Neutrophil (primary cell): Measurements from ENCODE around the gene NPC1L1.

ENCODE experiments used
- H3K27ac ChIP-seq: fragments of 200-600 bp; sonication (generic); 2 replicates; pipeline ENCODE4 v1.5.1; 2016; ENCODE audit warnings: mild to moderate bottlenecking, moderate library complexity
- H3K27me3 ChIP-seq: fragments of 200-600 bp; sonication (generic); 2 replicates; pipeline ENCODE4 v1.6.0; 2016; ENCODE audit warnings: mild to moderate bottlenecking
- H3K36me3 ChIP-seq: fragments of 200-600 bp; sonication (generic); 2 replicates; pipeline ENCODE4 v1.5.1; 2017
- H3K4me1 ChIP-seq, 2 experiments: fragments of 200-600 bp in 1 of 2; sonication (generic) in 1 of 2; 1 replicate in 1 of 2; 2 replicates in 1 of 2; pipeline versions ENCODE4 v1.5.1 to v1.6.1; 2013 to 2016; ENCODE audit warnings: low read depth in 1 of 2, low read length in 1 of 2, mild to moderate bottlenecking in 1 of 2, moderate library complexity in 1 of 2; ENCODE audit not compliant: control insufficient read depth in 1 of 2, insufficient read depth in 1 of 2
- H3K4me3 ChIP-seq, 2 experiments: fragments of 200-600 bp in 1 of 2; sonication (generic) in 1 of 2; 1 replicate in 1 of 2; 2 replicates in 1 of 2; pipeline ENCODE4 v1.5.1; 2013 to 2016; ENCODE audit warnings: low read depth in 1 of 2, low read length in 1 of 2, mild to moderate bottlenecking in 1 of 2, moderate library complexity in 1 of 2
- H3K9me3 ChIP-seq: fragments of 200-600 bp; sonication (generic); 2 replicates; pipeline ENCODE4 v1.5.1; 2016
- CTCF ChIP-seq: fragments of 200-600 bp; sonication (generic); IDR thresholded peaks from 2 replicates; pipeline ENCODE4 v1.5.1; 2016; ENCODE audit warnings: antibody characterized with exemption

Gene NPC1L1

GRCh38 chr7:44580945-44581878 lies 40.1 kb upstream of the NPC1L1 start:
- Histone ChIP-seq H3K36me3 (peaks cover 32% of the 10 kb centered on the region), H3K4me3 (peak overlapping the region; percentile 77 to 95), H3K4me1 (peaks cover 27 to 28% of the 10 kb centered on the region in 2 experiments), H3K27ac (peak overlapping the region; percentile 97), H3K9me3 (no peaks in the 10 kb centered on the region), H3K27me3 (no peaks in the 10 kb centered on the region)
- no peak for TF ChIP-seq CTCF

GRCh38 chr7:44576228-44576627 lies 35.1 kb upstream of the NPC1L1 start:
- no peak for TF ChIP-seq CTCF
- peak overlapping the region; percentile 42 for H3K27ac ChIP-seq
- no peaks in the 10 kb centered on the region for H3K27me3 ChIP-seq
- no peak overlapping the region for H3K4me3 ChIP-seq
- H3K9me3 ChIP-seq = no peaks in the 10 kb centered on the region
- peaks cover 58% of the 10 kb centered on the region for H3K36me3 ChIP-seq
- H3K4me1 ChIP-seq = peaks cover 30 to 34% of the 10 kb centered on the region in 2 experiments

GRCh38 chr7:44575054-44575453 lies 33.9 kb upstream of the NPC1L1 start:
- Histone ChIP-seq H3K4me1 (peaks cover 22 to 24% of the 10 kb centered on the region in 2 experiments), H3K27me3 (no peaks in the 10 kb centered on the region), H3K27ac (peak overlapping the region; percentile 91), H3K9me3 (no peaks in the 10 kb centered on the region), H3K4me3 (no peak overlapping the region), H3K36me3 (peaks cover 60% of the 10 kb centered on the region)
- TF ChIP-seq CTCF = no peak

DNA sequence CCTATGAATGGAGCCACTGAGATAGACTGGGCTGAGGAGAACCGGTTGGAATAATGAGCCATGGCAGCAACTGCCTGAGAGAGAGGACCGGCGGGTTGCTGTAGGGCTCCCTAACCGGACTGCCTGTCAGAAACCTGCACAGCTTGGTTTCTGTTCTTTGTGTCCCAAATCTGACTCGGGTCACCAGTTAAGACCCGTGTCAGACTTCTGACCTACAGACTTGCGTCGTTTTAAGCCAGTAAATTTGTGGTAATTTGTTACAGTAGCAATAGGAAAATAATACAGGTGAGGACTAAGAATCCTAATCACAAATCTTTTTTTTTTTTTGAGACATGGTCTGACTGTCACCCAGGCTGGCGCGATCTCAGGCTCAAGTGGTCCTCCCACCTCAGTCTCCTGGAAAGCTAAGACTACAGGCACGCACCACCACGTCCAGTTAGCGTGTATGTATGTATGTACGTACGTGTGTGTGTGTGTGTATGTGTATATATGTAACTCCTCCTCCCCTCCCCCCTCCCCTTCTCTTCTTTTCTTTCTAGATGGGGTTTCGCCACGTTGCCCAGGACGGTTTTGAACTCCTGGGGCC lies 33.2 kb upstream of the NPC1L1 start:
- no peak for TF ChIP-seq CTCF
- H3K9me3 ChIP-seq = no peaks in the 10 kb centered on the region
- H3K36me3 ChIP-seq = peaks cover 60% of the 10 kb centered on the region
- peaks cover 21 to 22% of the 10 kb centered on the region in 2 experiments for H3K4me1 ChIP-seq
- H3K27ac ChIP-seq = peak overlapping the region; percentile 91
- no peaks in the 10 kb centered on the region for H3K27me3 ChIP-seq
- peak overlapping the region; percentile 67 to 97 for H3K4me3 ChIP-seq

DNA sequence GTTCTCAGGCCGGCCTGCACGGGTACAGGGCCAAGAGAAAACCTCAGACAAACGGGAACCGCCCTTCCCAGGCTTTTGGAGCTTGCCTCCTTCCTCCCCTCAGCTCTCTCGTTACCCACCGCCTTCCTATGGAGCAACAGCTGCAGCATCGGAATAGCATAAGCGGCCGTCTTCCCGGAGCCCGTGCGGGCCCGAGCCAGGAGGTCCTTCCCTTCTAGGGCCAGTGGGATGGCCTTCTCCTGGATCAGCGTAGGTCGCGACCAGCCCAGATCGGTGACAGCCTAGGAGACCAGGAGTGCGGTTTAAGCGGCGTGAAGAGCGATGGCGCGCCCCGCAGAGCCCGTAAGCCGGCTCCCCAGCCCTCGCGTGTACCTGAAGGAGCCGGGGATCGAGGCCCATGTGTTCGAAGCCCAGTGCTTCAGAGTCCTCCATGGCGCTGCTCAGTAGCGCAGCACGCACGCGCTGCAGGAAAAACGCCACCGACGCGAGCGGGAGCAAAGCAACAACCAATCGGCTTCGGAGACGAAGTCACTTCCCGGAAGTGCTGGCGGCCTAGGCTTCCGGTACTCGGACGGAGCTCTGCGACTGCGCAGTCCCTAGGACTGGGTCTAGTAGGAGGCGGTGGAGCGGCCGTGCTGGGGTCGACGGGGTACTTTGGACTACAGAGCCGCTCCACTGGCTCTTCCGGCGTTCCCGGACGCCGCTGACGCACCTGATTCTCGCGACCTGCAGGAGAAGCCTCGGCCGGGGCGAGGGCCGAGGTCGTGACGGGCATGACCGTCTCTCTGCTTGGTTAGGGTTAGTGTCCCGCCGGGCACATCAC lies 32.5 kb upstream of the NPC1L1 start, which contains the start of gene DDX56:
TSS of gene DDX56 (minus strand) at position 445 of the 823 bp plus-strand sequence. CDS start at position 432, 13 bp downstream.
- H3K4me3 ChIP-seq = peak within 1 kb of the TSS; percentile 67 to 97
- peak; percentile 42 for TF ChIP-seq CTCF
- H3K4me1 ChIP-seq = peaks cover 21 to 22% of the 10 kb centered on the region in 2 experiments
- peak within 1 kb of the TSS; percentile 91 for H3K27ac ChIP-seq
- H3K36me3 ChIP-seq = peaks cover 61% of the 10 kb centered on the region
- H3K9me3 ChIP-seq = no peaks in the 10 kb centered on the region
- no peaks in the 10 kb centered on the region for H3K27me3 ChIP-seq
